Hepatocyte (in vitro differentiated cells): ENCODE data around the gene RCAN2.

Experiments used
- EZH2 ChIP-seq: fragments of 200-600 bp; sonication (generic); IDR thresholded peaks from 2 replicates; pipeline ENCODE4 v1.6.1; 2016; ENCODE audit warnings: antibody characterized with exemption, mild to moderate bottlenecking, borderline replicate concordance
- TF ChIP-seq, protein P1 (sequence below): fragments of 200-600 bp; sonication (generic); IDR thresholded peaks from 2 replicates; pipeline ENCODE4 v1.5.1; 2016; ENCODE audit warnings: antibody characterized with exemption, mild to moderate bottlenecking; ENCODE audit not compliant: poor library complexity

DNA sequence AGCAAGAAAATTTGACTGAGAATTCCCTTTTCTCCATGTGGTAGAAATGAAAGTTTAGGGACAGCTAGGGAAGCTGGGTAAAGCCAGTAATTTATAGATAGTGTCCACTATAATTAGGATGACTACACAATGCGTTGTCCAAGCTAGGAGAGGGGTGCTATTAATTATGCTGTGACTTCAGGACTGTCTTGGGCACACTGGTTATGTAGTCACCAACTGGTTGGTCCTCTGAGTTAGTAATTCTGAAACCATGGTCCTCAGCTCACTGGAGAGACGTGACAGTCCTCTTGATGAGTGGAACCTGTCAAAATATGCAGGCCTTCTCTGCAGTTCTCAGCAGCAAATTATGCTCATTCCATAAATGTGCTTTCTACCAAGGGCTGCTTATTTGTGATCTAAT is 225.9 kb downstream of the RCAN2 start:
- TF ChIP-seq, protein P1, sequence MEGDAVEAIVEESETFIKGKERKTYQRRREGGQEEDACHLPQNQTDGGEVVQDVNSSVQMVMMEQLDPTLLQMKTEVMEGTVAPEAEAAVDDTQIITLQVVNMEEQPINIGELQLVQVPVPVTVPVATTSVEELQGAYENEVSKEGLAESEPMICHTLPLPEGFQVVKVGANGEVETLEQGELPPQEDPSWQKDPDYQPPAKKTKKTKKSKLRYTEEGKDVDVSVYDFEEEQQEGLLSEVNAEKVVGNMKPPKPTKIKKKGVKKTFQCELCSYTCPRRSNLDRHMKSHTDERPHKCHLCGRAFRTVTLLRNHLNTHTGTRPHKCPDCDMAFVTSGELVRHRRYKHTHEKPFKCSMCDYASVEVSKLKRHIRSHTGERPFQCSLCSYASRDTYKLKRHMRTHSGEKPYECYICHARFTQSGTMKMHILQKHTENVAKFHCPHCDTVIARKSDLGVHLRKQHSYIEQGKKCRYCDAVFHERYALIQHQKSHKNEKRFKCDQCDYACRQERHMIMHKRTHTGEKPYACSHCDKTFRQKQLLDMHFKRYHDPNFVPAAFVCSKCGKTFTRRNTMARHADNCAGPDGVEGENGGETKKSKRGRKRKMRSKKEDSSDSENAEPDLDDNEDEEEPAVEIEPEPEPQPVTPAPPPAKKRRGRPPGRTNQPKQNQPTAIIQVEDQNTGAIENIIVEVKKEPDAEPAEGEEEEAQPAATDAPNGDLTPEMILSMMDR: no peak
- TF ChIP-seq EZH2: no peak
